Stimulated activated memory B cell treated with anti-CD40 and anti-IgM and Interleukin-4, amounts not matched to agents 10 μg/mL and 1 μg/mL and 100 μg/mL, for 72 hours (primary cell): ENCODE measurements around the gene PLA2G4E.

Experiments
- ATAC-seq: fragments of 150-1000 bp; cut with Tn5 transposase; 2 replicates; pipeline ENCODE4 v1.10.0; 2021
- H3K27ac Mint-ChIP-seq: one replicate; pipeline ENCODE4 v1.8.0; 2022; ENCODE audit warnings: mild to moderate bottlenecking, mixed read lengths
- H3K27me3 Mint-ChIP-seq: one replicate; pipeline ENCODE4 v1.8.0; 2022; ENCODE audit warnings: mixed read lengths
- H3K36me3 Mint-ChIP-seq: one replicate; pipeline ENCODE4 v1.8.0; 2022; ENCODE audit warnings: mixed read lengths
- H3K4me1 Mint-ChIP-seq: one replicate; pipeline ENCODE4 v1.8.0; 2022; ENCODE audit warnings: mixed read lengths
- H3K4me3 Mint-ChIP-seq: one replicate; pipeline ENCODE4 v1.8.0; 2022; ENCODE audit warnings: mild to moderate bottlenecking, moderate library complexity, mixed read lengths
- H3K9me3 Mint-ChIP-seq: one replicate; pipeline ENCODE4 v1.8.0; 2022; ENCODE audit warnings: mixed read lengths

PLA2G4E gene

GRCh38 chr15:41955100-41955499 is 65.7 kb downstream of the PLA2G4E start:
- Mint-ChIP-seq H3K27me3 (no peaks in the 10 kb centered on the region), H3K4me1 (peaks cover 9% of the 10 kb centered on the region), H3K36me3 (peaks cover 30% of the 10 kb centered on the region), H3K27ac (no peak overlapping the region), H3K9me3 (no peaks in the 10 kb centered on the region), H3K4me3 (no peak overlapping the region)
- no peak for ATAC-seq

DNA sequence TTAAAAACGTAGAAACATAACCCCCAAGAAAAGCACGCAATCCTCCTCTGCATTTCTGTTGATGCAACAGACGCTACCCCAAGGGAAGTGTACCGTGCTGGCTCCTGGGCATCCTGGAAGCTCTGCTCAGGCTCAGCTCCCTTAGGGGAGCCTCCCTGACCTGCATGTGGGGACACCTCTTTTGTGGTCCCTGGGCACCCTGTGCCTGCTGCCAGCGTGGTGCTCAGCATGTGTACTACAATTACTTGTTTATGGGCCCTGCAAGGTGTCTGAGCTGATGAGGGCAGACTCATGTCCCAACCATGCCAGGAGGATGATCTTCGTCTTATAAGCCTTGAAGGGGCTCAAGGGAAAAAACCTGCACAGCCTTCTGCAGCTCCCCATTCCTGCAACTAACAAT is 66.8 kb downstream of the PLA2G4E start:
- ATAC-seq: no peak
- Mint-ChIP-seq H3K4me1 (peaks cover 9% of the 10 kb centered on the region), H3K9me3 (no peaks in the 10 kb centered on the region), H3K27me3 (no peaks in the 10 kb centered on the region), H3K27ac (no peak overlapping the region), H3K4me3 (no peak overlapping the region), H3K36me3 (peaks cover 31% of the 10 kb centered on the region)

DNA sequence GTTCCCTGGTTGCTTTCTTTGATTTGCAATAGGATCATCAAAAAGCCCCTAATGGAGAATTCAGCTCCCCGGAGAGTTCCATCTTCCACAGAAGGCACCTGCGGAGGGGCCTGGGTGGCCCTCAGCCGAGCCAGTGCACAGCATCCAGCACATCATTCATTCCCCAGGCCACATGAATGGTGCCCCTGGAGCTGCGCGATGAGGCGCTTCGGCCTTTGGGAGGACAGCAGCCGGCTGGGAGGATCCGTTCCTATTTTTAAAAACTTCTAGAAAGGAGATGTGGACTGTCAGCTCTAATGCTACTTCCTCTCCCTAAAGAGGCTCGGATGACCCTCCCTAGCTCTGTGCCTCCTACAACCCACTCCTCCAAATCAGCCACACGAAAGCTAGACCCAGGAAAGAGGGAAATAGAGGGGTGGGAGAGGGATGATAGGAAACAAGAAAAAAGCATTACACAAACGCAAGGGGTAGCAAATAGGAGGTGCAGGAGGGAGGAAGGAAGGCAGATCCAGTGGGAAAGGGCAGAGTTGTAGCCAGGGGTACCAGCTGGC is 68.8 kb downstream of the PLA2G4E start:
- no peak overlapping the region for H3K4me3 Mint-ChIP-seq
- peaks cover 26% of the 10 kb centered on the region for H3K36me3 Mint-ChIP-seq
- no peaks in the 10 kb centered on the region for H3K9me3 Mint-ChIP-seq
- H3K4me1 Mint-ChIP-seq: peaks cover under 1% of the 10 kb centered on the region
- no peak for ATAC-seq
- H3K27ac Mint-ChIP-seq: peak overlapping the region; percentile 6
- no peaks in the 10 kb centered on the region for H3K27me3 Mint-ChIP-seq

GRCh38 chr15:41951571-41951970 is 69.3 kb downstream of the PLA2G4E start:
- H3K9me3 Mint-ChIP-seq: no peaks in the 10 kb centered on the region
- no peaks in the 10 kb centered on the region for H3K4me1 Mint-ChIP-seq
- no peak overlapping the region for H3K27ac Mint-ChIP-seq
- peaks cover 26% of the 10 kb centered on the region for H3K36me3 Mint-ChIP-seq
- no peak overlapping the region for H3K4me3 Mint-ChIP-seq
- no peak for ATAC-seq
- H3K27me3 Mint-ChIP-seq: no peaks in the 10 kb centered on the region

- H3K4me3 Mint-ChIP-seq: no peak overlapping the region
- H3K4me1 Mint-ChIP-seq: no peaks in the 10 kb centered on the region
- H3K27ac Mint-ChIP-seq: no peak overlapping the region
- H3K27me3 Mint-ChIP-seq: no peaks in the 10 kb centered on the region
- ATAC-seq: no peak
- H3K36me3 Mint-ChIP-seq: peaks cover 26% of the 10 kb centered on the region
- no peaks in the 10 kb centered on the region for H3K9me3 Mint-ChIP-seq
Measured at GRCh38 chr15:41950489-41950888, 70.4 kb downstream of the PLA2G4E start.

DNA sequence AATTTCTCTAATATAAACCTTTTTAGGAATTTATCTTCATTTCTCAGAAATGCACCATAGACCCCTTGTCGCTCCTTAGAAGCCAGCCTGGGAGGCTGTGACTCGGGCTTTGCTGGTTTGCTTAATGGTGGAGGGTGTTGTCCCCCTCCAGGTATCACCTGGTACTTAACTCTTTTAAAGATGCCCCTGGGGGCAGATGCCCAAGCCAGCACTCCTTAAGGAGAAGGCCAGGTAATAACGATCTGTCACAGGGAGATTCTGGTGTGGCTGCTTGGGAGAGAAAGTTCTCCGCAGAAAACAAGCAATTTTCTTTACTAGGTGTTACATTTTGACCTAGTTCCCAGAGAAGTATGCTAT is 70.7 kb downstream of the PLA2G4E start:
- Mint-ChIP-seq H3K9me3 (no peaks in the 10 kb centered on the region), H3K27me3 (no peaks in the 10 kb centered on the region), H3K27ac (no peak overlapping the region), H3K4me3 (no peak overlapping the region), H3K4me1 (no peaks in the 10 kb centered on the region), H3K36me3 (peaks cover 30% of the 10 kb centered on the region)
- ATAC-seq: no peak

- no peaks in the 10 kb centered on the region for H3K27me3 Mint-ChIP-seq
Measured at GRCh38 chr15:41949401-41950126, 71.3 kb downstream of the PLA2G4E start.

GRCh38 chr15:41948490-41948889 is 72.4 kb downstream of the PLA2G4E start:
- Mint-ChIP-seq H3K4me1 (no peaks in the 10 kb centered on the region), H3K27me3 (no peaks in the 10 kb centered on the region), H3K9me3 (no peaks in the 10 kb centered on the region), H3K27ac (no peak overlapping the region), H3K36me3 (peaks cover 31% of the 10 kb centered on the region), H3K4me3 (no peak overlapping the region)
- no peak for ATAC-seq

More at GRCh38 chr15:41949401-41950126, 71.3 kb downstream of the PLA2G4E start:
- no peaks in the 10 kb centered on the region for H3K9me3 Mint-ChIP-seq
- ATAC-seq: no peak
- no peak overlapping the region for H3K27ac Mint-ChIP-seq
- H3K4me3 Mint-ChIP-seq: no peak overlapping the region
- no peaks in the 10 kb centered on the region for H3K4me1 Mint-ChIP-seq
- H3K36me3 Mint-ChIP-seq: peaks cover 31% of the 10 kb centered on the region

DNA sequence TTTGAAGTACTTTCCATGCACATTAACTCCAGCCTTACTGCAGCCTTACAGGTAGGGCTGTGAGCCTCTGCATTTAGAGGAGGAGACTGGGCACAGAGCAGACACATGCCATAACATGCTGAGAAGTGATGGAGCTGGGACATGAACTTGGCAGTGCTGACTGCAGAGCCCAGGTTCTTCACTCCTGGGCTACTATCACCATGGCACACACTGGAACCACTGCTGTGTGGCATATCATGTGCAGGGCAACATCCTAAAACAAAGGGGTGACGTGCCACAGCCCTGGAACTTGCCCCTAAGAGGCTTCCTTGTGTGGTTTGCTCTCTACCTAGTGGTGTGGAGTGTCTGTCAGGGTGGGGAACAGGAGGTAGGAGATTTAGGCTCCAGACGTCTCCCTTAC is 73.9 kb downstream of the PLA2G4E start:
- no peak for ATAC-seq
- Mint-ChIP-seq H3K4me1 (no peaks in the 10 kb centered on the region), H3K36me3 (peaks cover 36% of the 10 kb centered on the region), H3K4me3 (no peak overlapping the region), H3K27me3 (no peaks in the 10 kb centered on the region), H3K9me3 (no peaks in the 10 kb centered on the region), H3K27ac (no peak overlapping the region)

GRCh38 chr15:41945731-41946130 is 75.1 kb downstream of the PLA2G4E start:
- H3K36me3 Mint-ChIP-seq: peaks cover 37% of the 10 kb centered on the region
- H3K4me3 Mint-ChIP-seq: no peak overlapping the region
- H3K27ac Mint-ChIP-seq: no peak overlapping the region
- ATAC-seq: no peak
- H3K4me1 Mint-ChIP-seq: no peaks in the 10 kb centered on the region
- no peaks in the 10 kb centered on the region for H3K9me3 Mint-ChIP-seq
- H3K27me3 Mint-ChIP-seq: no peaks in the 10 kb centered on the region

GRCh38 chr15:41945221-41945620 is 75.6 kb downstream of the PLA2G4E start:
- Mint-ChIP-seq H3K27ac (no peak overlapping the region), H3K36me3 (peaks cover 37% of the 10 kb centered on the region), H3K27me3 (no peaks in the 10 kb centered on the region), H3K4me3 (no peak overlapping the region), H3K9me3 (no peaks in the 10 kb centered on the region), H3K4me1 (no peaks in the 10 kb centered on the region)
- ATAC-seq: no peak

GRCh38 chr15:41944313-41944940 is 76.4 kb downstream of the PLA2G4E start:
- Mint-ChIP-seq H3K36me3 (peaks cover 37% of the 10 kb centered on the region), H3K27ac (no peak overlapping the region)
- no peak for ATAC-seq

GRCh38 chr15:41943543-41944312 is 77.1 kb downstream of the PLA2G4E start:
- Mint-ChIP-seq H3K27ac (no peak overlapping the region), H3K27me3 (no peaks in the 10 kb centered on the region), H3K36me3 (peaks cover 34% of the 10 kb centered on the region), H3K4me1 (no peaks in the 10 kb centered on the region), H3K9me3 (no peaks in the 10 kb centered on the region), H3K4me3 (no peak overlapping the region)
- ATAC-seq: no peak

More at GRCh38 chr15:41944313-41944940, 76.4 kb downstream of the PLA2G4E start:
- H3K27me3 Mint-ChIP-seq: no peaks in the 10 kb centered on the region
- no peaks in the 10 kb centered on the region for H3K9me3 Mint-ChIP-seq
- no peaks in the 10 kb centered on the region for H3K4me1 Mint-ChIP-seq
- no peak overlapping the region for H3K4me3 Mint-ChIP-seq

- Mint-ChIP-seq H3K27me3 (no peaks in the 10 kb centered on the region), H3K36me3 (peaks cover 31% of the 10 kb centered on the region), H3K4me3 (no peak overlapping the region)
Measured at GRCh38 chr15:41942886-41943285, 78.0 kb downstream of the PLA2G4E start.

GRCh38 chr15:41941644-41942415 is 79.0 kb downstream of the PLA2G4E start:
- ATAC-seq: no peak
- H3K27ac Mint-ChIP-seq: no peak overlapping the region
- no peaks in the 10 kb centered on the region for H3K27me3 Mint-ChIP-seq
- H3K36me3 Mint-ChIP-seq: peaks cover 41% of the 10 kb centered on the region
- peaks cover 9% of the 10 kb centered on the region for H3K4me1 Mint-ChIP-seq
- no peaks in the 10 kb centered on the region for H3K9me3 Mint-ChIP-seq
- no peak overlapping the region for H3K4me3 Mint-ChIP-seq

More at GRCh38 chr15:41942886-41943285, 78.0 kb downstream of the PLA2G4E start:
- no peaks in the 10 kb centered on the region for H3K4me1 Mint-ChIP-seq
- H3K27ac Mint-ChIP-seq: no peak overlapping the region
- no peak for ATAC-seq
- H3K9me3 Mint-ChIP-seq: no peaks in the 10 kb centered on the region
